Endothelial cell of umbilical vein (primary cell): Measurements from ENCODE around the gene SCAP.

Source experiments
- CTCF ChIP-seq, 2 donors: IDR thresholded peaks; 1 replicate in 1 of 2; 2 replicates in 1 of 2; pipeline ENCODE4 v1.5.1; 2011; ENCODE audit warnings: low read length in 2 of 2, mild to moderate bottlenecking in 2 of 2, moderate library complexity in 2 of 2, control low read depth in 1 of 2, inconsistent platforms in 1 of 2, low read depth in 1 of 2; ENCODE audit not compliant: insufficient read depth in 1 of 2; ENCODE audit errors: extremely low read depth in 1 of 2
- EZH2 ChIP-seq: IDR thresholded peaks from 2 replicates; pipeline ENCODE4 v1.6.1; 2012; ENCODE audit warnings: borderline replicate concordance, low read depth, mild to moderate bottlenecking, moderate library complexity, low read length, inconsistent platforms; ENCODE audit not compliant: severe bottlenecking
- TF ChIP-seq, protein P1 (sequence below): IDR thresholded peaks from 2 replicates; pipeline ENCODE4 v1.6.1; 2011; ENCODE audit not compliant: insufficient read depth, insufficient read length

GRCh38 chr3:47425383-47425778 is 50.4 kb downstream of the SCAP start:
- TF ChIP-seq CTCF (IDR thresholded peaks at IDR 0.05; ENCODE audit: extremely low read depth in 1 of 2, insufficient read depth in 1 of 2, low read depth in 1 of 2, low read length in 2 of 2) (no peak), EZH2 (no peak)
- TF ChIP-seq, protein P1, sequence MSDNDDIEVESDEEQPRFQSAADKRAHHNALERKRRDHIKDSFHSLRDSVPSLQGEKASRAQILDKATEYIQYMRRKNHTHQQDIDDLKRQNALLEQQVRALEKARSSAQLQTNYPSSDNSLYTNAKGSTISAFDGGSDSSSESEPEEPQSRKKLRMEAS = no peak
